ENCODE results near the gene OR51E2. TPM values are rescaled to one million over a fixed set of nuclear protein-coding genes. Genes with fewer than 3 reads are reported as not detected.

Gene OR51E2
- total RNA-seq, 4 donors from 2014 or later, result 0.67 to 2.5 (median 0.94) TPM; not detected in 1

GRCh38 chr11:4643076-4643475 is 54.6 kb downstream of the OR51E2 start:
- no peak for ATAC-seq
- Histone ChIP-seq H3K27ac (peak overlapping the region in 1 of 4 donors; percentile 21), H3K9me3 (no peaks in the 10 kb centered on the region), H3K4me1 (peaks cover 6 to 44% (median 7%) of the 10 kb centered on the region in 3 donors), H3K36me3 (no peaks in the 10 kb centered on the region), H3K4me3 (no peak overlapping the region), H3K27me3 (no peaks in the 10 kb centered on the region)
- no peak for TF ChIP-seq CTCF (IDR thresholded peaks at IDR 0.05)
- TF ChIP-seq POLR2A (IDR thresholded peaks at IDR 0.05), result no peak
- TF ChIP-seq POLR2AphosphoS5 (IDR thresholded peaks at IDR 0.05), result no peak
- no peak for TF ChIP-seq EP300 (IDR thresholded peaks at IDR 0.05)
- 32 to 37% methylated on average over 4 to 5 of the region's 5 CpGs for WGBS, 2 donors (ENCODE audit: low coverage in 1 of 2)

GRCh38 chr11:4642043-4642442 is 55.6 kb downstream of the OR51E2 start:
- no peak for ATAC-seq
- Histone ChIP-seq H3K4me1 (peaks cover 0 to 39% (median 5%) of the 10 kb centered on the region in 3 donors), H3K27me3 (no peaks in the 10 kb centered on the region), H3K4me3 (no peak overlapping the region), H3K36me3 (no peaks in the 10 kb centered on the region), H3K9me3 (no peaks in the 10 kb centered on the region), H3K27ac (no peak overlapping the region)
- WGBS, 2 donors (ENCODE audit: low coverage in 1 of 2), result 70% methylated on average over 5 of the region's 7 CpGs; no CpG with 5 or more reads in 1 of the 2 donors
- TF ChIP-seq CTCF (IDR thresholded peaks at IDR 0.05) (no peak), POLR2A (IDR thresholded peaks at IDR 0.05) (no peak), EP300 (IDR thresholded peaks at IDR 0.05) (no peak), POLR2AphosphoS5 (IDR thresholded peaks at IDR 0.05) (no peak)

GRCh38 chr11:4641501-4641900 is 56.2 kb downstream of the OR51E2 start:
- Histone ChIP-seq H3K27me3 (no peaks in the 10 kb centered on the region), H3K4me3 (no peak overlapping the region), H3K27ac (no peak overlapping the region), H3K9me3 (no peaks in the 10 kb centered on the region), H3K36me3 (no peaks in the 10 kb centered on the region), H3K4me1 (peaks cover 0 to 37% (median 2%) of the 10 kb centered on the region in 3 donors)
- TF ChIP-seq POLR2AphosphoS5 (IDR thresholded peaks at IDR 0.05), result no peak
- no peak for TF ChIP-seq EP300 (IDR thresholded peaks at IDR 0.05)
- no peak for TF ChIP-seq CTCF (IDR thresholded peaks at IDR 0.05)
- no peak for TF ChIP-seq POLR2A (IDR thresholded peaks at IDR 0.05)
- ATAC-seq, result no peak
- WGBS, 2 donors (ENCODE audit: low coverage in 1 of 2), result 84 to 85% methylated on average over 4 to 7 of the region's 7 CpGs

GRCh38 chr11:4639931-4640330 is 57.7 kb downstream of the OR51E2 start:
- no peak overlapping the region for H3K4me3 ChIP-seq
- TF ChIP-seq POLR2A (IDR thresholded peaks at IDR 0.05) (no peak), EP300 (IDR thresholded peaks at IDR 0.05) (no peak), POLR2AphosphoS5 (IDR thresholded peaks at IDR 0.05) (no peak), CTCF (IDR thresholded peaks at IDR 0.05) (no peak)
- peaks cover 0 to 22% (median 0%) of the 10 kb centered on the region in 3 donors for H3K4me1 ChIP-seq
- ATAC-seq, result no peak
- H3K36me3 ChIP-seq, result no peaks in the 10 kb centered on the region
- no peaks in the 10 kb centered on the region for H3K27me3 ChIP-seq
- no peaks in the 10 kb centered on the region for H3K9me3 ChIP-seq
- no peak overlapping the region for H3K27ac ChIP-seq
- 68 to 88% methylated on average over 3 to 6 of the region's 6 CpGs for WGBS, 2 donors (ENCODE audit: low coverage in 1 of 2)

GRCh38 chr11:4637662-4638047 is 60.0 kb downstream of the OR51E2 start:
- 86 to 89% methylated on average over 3 of the region's 3 CpGs for WGBS, 2 donors (ENCODE audit: low coverage in 1 of 2)
- H3K36me3 ChIP-seq, result no peaks in the 10 kb centered on the region
- no peak overlapping the region for H3K4me3 ChIP-seq
- no peaks in the 10 kb centered on the region for H3K27me3 ChIP-seq
- ATAC-seq, result peak; percentile 8
- peaks cover 0 to 8% (median 0%) of the 10 kb centered on the region in 3 donors for H3K4me1 ChIP-seq
- no peak for TF ChIP-seq POLR2AphosphoS5 (IDR thresholded peaks at IDR 0.05)
- TF ChIP-seq POLR2A (IDR thresholded peaks at IDR 0.05), result no peak
- no peak for TF ChIP-seq EP300 (IDR thresholded peaks at IDR 0.05)
- TF ChIP-seq CTCF (IDR thresholded peaks at IDR 0.05), result no peak
- H3K27ac ChIP-seq, result no peak overlapping the region
- H3K9me3 ChIP-seq, result no peaks in the 10 kb centered on the region

Measured in gastroesophageal sphincter (tissue), 4 donors.